ENCODE measurements around the gene WDR20. TPM values are rescaled to one million over a fixed set of nuclear protein-coding genes. Genes with fewer than 3 reads are reported as not detected.

Gene WDR20
- total and polyA plus RNA-seq, 2 donors (not counting 3 experiments of a cell fraction or from before 2014, with no cell fraction given), result 12.2 to 22.4 TPM

DNA sequence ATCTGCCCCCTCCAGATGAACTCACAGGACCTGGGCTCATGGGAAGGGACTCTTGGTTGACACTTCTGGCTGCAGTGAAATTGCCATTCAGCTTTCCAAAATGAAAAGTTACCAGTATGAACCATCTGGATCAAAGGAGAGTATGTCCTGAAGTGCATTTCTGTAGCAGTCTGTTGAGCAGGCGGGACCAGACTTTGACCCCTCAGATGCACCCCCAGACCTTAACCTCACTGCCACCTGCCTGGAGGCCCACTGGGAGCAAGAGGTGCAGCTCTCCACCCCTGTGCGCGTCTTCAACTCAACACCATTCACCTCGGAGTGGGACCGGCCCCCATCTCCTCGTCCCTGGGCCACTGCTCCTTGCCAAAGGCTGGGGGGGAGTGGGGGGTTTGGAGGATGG lies 110.3 kb downstream of the WDR20 start:
- ChIA-PET POLR2A (no interaction called here), CTCF (interaction anchor here (1.0 kb wide), 1 partner anchor 9 kb away, joined by 3 read pairs; no protein-coding TSS in a partner anchor)
- H3K36me3 ChIP-seq (ENCODE audit: control insufficient read depth in 2 of 2, extremely low read depth in 1 of 2, insufficient read depth in 2 of 2, low read length in 2 of 2), result no peaks in the 10 kb centered on the region
- no peaks in the 10 kb centered on the region for H3K79me2 ChIP-seq (ENCODE audit: control insufficient read depth, insufficient read depth, low read length)
- H3K27me3 ChIP-seq (ENCODE audit: control insufficient read depth in 2 of 2, insufficient read depth in 2 of 2, low read length in 2 of 2), result no peaks in the 10 kb centered on the region
- TF ChIP-seq FOS (IDR thresholded peaks at IDR 0.05; ENCODE audit: borderline replicate concordance, insufficient read depth, low read length) (no peak), JUN (IDR thresholded peaks at IDR 0.05; ENCODE audit: borderline replicate concordance, insufficient read depth, insufficient read length, low read depth) (no peak), POLR2AphosphoS5 (IDR thresholded peaks at IDR 0.05; ENCODE audit: insufficient read depth, low read depth, low read length) (no peak), GATA2 (IDR thresholded peaks at IDR 0.05; ENCODE audit: insufficient read depth, insufficient read length, low read depth, low read length) (no peak), POLR2A (IDR thresholded peaks at IDR 0.05; ENCODE audit: low read depth, low read length) (no peak), EZH2 (IDR thresholded peaks at IDR 0.05; ENCODE audit: borderline replicate concordance, low read depth, low read length, severe bottlenecking) (no peak), MYC (IDR thresholded peaks at IDR 0.05; ENCODE audit: low read depth, low read length) (no peak)
- TF ChIP-seq, protein P1, sequence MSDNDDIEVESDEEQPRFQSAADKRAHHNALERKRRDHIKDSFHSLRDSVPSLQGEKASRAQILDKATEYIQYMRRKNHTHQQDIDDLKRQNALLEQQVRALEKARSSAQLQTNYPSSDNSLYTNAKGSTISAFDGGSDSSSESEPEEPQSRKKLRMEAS (IDR thresholded peaks at IDR 0.05; ENCODE audit: insufficient read depth, insufficient read length), result no peak
- TF ChIP-seq, protein P2, sequence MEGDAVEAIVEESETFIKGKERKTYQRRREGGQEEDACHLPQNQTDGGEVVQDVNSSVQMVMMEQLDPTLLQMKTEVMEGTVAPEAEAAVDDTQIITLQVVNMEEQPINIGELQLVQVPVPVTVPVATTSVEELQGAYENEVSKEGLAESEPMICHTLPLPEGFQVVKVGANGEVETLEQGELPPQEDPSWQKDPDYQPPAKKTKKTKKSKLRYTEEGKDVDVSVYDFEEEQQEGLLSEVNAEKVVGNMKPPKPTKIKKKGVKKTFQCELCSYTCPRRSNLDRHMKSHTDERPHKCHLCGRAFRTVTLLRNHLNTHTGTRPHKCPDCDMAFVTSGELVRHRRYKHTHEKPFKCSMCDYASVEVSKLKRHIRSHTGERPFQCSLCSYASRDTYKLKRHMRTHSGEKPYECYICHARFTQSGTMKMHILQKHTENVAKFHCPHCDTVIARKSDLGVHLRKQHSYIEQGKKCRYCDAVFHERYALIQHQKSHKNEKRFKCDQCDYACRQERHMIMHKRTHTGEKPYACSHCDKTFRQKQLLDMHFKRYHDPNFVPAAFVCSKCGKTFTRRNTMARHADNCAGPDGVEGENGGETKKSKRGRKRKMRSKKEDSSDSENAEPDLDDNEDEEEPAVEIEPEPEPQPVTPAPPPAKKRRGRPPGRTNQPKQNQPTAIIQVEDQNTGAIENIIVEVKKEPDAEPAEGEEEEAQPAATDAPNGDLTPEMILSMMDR (IDR thresholded peaks at IDR 0.05; ENCODE audit: extremely low read depth in 1 of 2, insufficient read depth in 1 of 2, low read depth in 1 of 2, low read length in 2 of 2), result no peak
- no peaks in the 10 kb centered on the region for H3K9me1 ChIP-seq (replicated peaks; ENCODE audit: control insufficient read depth, extremely low read depth, insufficient read depth, low read length)
- FAIRE-seq (no peak), DNase-seq (ENCODE audit: low read depth, low spot score) (no peak)
- no peak overlapping the region for H3K27ac ChIP-seq (ENCODE audit: insufficient read depth, low read depth, low read length)
- H4K20me1 ChIP-seq (replicated peaks; ENCODE audit: control insufficient read depth, extremely low read depth, insufficient read depth, low read length), result no peaks in the 10 kb centered on the region
- dilution Hi-C loops (cut with MboI; ENCODE audit: extremely low pct_ligation_motif_present, low sequenced_read_pairs), result no loop called here
- no peaks in the 10 kb centered on the region for H3K4me1 ChIP-seq (ENCODE audit: control insufficient read depth, extremely low read depth, insufficient read depth, low read length)
- no peak overlapping the region for H3K4me2 ChIP-seq (ENCODE audit: insufficient read depth, low read length)
- H3K9me3 ChIP-seq (replicated peaks; ENCODE audit: control insufficient read depth, insufficient read depth, low read length), result no peaks in the 10 kb centered on the region
- no peak overlapping the region for H2AFZ ChIP-seq (ENCODE audit: low read depth, low read length)
- H3K9ac ChIP-seq (replicated peaks; ENCODE audit: extremely low read depth, insufficient read depth, low read length), result no peak overlapping the region
- intact Hi-C loops (cut with micrococcal nuclease), result no loop called here
- no TSS peak for BruUV-seq (replicated peaks)
- no peak overlapping the region for H3K4me3 ChIP-seq (replicated peaks in 1 of 3; ENCODE audit: insufficient read depth in 1 of 3, low read depth in 1 of 3, low read length in 3 of 3)
